ENCODE measurements around the gene AMHR2.

GRCh38 chr12:53456654-53457366 lies 33.2 kb downstream of the AMHR2 start:
- TF ChIP-seq, protein P1, sequence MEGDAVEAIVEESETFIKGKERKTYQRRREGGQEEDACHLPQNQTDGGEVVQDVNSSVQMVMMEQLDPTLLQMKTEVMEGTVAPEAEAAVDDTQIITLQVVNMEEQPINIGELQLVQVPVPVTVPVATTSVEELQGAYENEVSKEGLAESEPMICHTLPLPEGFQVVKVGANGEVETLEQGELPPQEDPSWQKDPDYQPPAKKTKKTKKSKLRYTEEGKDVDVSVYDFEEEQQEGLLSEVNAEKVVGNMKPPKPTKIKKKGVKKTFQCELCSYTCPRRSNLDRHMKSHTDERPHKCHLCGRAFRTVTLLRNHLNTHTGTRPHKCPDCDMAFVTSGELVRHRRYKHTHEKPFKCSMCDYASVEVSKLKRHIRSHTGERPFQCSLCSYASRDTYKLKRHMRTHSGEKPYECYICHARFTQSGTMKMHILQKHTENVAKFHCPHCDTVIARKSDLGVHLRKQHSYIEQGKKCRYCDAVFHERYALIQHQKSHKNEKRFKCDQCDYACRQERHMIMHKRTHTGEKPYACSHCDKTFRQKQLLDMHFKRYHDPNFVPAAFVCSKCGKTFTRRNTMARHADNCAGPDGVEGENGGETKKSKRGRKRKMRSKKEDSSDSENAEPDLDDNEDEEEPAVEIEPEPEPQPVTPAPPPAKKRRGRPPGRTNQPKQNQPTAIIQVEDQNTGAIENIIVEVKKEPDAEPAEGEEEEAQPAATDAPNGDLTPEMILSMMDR (IDR thresholded peaks at IDR 0.05): no peak
- TF ChIP-seq POLR2A (IDR thresholded peaks at IDR 0.05) (no peak), POLR2AphosphoS5 (IDR thresholded peaks at IDR 0.05) (no peak), EP300 (IDR thresholded peaks at IDR 0.05) (no peak)

Data from suprapubic skin (tissue), 4 donors.